Esophagus muscularis mucosa (tissue), 3 donors: ENCODE results near the gene CCDC88C.

Source experiments
- POLR2AphosphoS5 ChIP-seq, 2 donors: sonication (generic); formaldehyde crosslinking; IDR thresholded peaks; one replicate each; pipeline ENCODE4 v1.6.1; 2017; ENCODE audit warnings: antibody characterized with exemption in 2 of 2
- TF ChIP-seq, protein P1 (sequence below), 3 experiments: fragments of 200-600 bp in 2 of 3; fragments of 450-650 bp in 1 of 3; sonication (generic) in 2 of 3; IDR thresholded peaks; one replicate each; pipeline ENCODE4 v1.5.1; 2017 to 2019; ENCODE audit warnings: antibody characterized with exemption in 3 of 3, mild to moderate bottlenecking in 2 of 3, moderate library complexity in 1 of 3

DNA sequence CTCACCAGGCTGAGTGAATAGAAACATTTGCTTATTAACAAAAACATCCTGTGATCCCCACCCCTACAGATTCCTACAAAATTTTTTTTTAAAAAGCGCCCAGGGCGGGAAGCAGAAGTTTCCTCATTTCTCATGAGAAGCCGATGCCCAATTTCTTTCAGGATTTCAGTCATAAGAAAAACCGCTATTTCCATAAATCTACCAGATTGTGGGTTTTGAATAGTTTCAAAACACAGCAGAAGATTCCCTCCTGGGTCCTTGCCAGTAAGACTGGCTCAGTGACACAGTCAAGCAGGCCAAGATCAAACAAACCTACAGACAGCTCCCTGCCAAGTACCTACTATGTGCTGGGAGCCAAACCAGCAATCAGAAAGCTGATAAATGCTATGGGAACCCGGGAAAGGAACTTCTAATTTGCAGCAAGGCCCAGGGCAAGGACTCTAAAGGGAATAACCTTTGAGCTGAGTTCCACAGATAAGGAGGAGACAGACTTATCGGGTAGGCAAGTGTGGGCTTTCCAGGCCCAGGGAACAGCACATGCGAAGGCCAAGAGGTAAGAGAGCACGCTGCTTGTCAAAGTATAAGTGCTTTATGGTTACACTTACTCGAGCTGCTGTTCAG, 68.7 kb downstream of the CCDC88C start:
- TF ChIP-seq POLR2AphosphoS5 (IDR thresholded peaks at IDR 0.05), result no peak
- TF ChIP-seq, protein P1, sequence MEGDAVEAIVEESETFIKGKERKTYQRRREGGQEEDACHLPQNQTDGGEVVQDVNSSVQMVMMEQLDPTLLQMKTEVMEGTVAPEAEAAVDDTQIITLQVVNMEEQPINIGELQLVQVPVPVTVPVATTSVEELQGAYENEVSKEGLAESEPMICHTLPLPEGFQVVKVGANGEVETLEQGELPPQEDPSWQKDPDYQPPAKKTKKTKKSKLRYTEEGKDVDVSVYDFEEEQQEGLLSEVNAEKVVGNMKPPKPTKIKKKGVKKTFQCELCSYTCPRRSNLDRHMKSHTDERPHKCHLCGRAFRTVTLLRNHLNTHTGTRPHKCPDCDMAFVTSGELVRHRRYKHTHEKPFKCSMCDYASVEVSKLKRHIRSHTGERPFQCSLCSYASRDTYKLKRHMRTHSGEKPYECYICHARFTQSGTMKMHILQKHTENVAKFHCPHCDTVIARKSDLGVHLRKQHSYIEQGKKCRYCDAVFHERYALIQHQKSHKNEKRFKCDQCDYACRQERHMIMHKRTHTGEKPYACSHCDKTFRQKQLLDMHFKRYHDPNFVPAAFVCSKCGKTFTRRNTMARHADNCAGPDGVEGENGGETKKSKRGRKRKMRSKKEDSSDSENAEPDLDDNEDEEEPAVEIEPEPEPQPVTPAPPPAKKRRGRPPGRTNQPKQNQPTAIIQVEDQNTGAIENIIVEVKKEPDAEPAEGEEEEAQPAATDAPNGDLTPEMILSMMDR (IDR thresholded peaks at IDR 0.05), result no peak
